DMS79 treated with DMSO at 0.1 percent for 48 hours (cell line): ENCODE results near the gene CLEC4F.
"Not testable (repeated sequence)": the region's sequence is repeated elsewhere in the genome, so short reads cannot be mapped to it uniquely, and the experiment has no call there.

Experiments
- DNase-seq: peaks from one replicate; lab custom pipeline; 2025; lab: John Stamatoyannopoulos, UW

CLEC4F gene

DNA sequence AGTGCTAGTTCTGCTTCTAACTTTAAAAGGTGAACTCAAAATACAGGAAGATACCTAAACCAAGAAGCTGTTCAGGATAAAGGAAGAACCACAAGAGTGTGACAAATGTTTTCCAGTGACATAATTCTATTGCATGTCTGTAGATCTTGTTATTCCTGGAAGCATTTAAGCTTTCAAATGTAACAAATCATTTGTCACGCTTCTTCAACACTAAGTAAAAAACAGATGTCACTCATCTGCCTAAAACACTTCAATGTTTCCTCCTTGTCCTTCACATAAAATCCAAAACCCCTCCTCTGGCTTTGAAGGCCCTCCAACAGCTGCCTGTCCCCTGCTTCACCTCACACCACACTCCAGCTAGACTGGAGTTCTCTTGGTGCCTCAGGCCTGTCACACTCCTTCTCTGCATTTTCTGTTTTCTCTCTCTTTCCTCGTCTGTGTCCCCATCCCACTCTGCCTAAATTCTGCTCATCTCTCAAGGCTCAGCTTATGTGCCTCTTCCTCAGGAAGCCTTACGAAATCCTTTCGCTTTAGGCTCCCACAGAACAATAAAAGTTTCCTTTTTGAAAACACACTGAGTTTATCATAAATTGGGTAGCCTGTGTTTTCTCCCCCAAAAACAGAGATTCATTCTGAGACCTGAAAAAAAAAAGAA lies 6.4 kb upstream of the CLEC4F start:
- DNase-seq, result no peak

DNA sequence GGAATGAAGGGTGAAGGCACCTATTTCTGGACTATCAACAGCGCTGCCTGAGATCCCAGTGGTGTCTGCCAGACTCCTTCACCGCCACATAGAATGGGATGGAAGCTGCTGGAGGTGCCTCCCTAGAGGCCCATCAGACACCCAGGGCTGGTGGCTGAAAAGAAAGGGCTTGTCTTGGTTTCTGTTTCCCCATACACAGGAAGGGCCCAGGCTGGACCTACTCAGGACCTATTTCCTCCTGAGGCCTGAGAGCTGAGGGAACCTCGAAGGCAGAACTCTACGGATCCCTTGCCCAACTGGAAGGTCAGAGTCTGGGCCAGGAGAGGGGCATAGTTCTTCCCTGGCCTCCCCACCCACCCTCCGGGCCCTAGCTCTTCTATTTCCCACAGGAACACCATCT lies 2.9 kb upstream of the CLEC4F start:
- DNase-seq, result no peak

DNA sequence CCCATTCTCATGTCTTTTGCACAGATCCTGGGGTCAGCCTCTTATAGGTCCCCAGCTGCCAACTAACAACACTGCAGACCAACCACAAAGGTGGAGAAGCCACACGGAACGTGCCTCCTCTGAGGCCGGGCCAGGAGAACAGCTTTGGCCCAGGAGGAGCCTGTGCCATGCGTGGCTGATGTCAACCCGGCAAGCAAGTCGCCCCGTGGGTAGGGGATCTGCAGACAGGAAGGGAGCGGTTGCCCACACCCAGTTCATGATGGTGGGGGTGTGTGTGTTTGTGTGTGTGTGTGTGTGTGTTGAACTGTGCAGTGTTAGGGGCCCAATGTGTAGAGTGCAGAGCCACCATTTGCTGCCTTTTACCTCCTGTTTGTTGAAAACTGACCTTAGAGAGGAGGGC lies 2.4 kb upstream of the CLEC4F start:
- no peak for DNase-seq

DNA sequence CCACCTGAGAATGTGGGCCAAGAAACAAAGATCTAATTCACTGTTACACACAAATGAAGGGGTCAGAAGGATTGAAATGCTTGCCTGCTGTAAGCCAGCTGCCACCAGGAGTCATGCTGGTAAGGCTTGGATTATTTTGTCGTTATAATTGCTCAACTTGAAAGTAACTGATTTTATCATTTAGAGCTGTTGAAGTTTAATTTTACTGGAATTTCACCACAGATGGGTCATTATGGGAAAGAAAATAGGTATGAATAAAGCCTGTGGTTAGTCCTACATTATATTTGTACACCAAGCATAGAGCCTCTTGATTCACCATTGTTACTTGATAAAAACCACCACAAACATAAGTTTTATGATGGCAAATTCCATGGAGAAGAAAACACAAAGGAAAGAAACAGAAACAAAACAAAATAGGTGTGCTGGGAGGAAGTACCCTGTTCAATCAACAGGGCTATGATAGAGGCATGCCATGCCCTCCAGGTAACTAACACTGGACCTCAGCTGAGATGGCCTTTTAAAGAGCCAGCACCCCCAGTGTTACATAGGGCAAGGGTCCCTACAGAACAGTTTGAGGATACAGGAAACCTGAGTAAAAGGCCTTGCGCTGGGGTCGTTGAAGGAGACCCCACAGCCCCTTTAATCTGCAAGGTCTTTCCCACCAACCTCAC lies 3.0 kb downstream of the CLEC4F start:
- DNase-seq, result no peak

DNA sequence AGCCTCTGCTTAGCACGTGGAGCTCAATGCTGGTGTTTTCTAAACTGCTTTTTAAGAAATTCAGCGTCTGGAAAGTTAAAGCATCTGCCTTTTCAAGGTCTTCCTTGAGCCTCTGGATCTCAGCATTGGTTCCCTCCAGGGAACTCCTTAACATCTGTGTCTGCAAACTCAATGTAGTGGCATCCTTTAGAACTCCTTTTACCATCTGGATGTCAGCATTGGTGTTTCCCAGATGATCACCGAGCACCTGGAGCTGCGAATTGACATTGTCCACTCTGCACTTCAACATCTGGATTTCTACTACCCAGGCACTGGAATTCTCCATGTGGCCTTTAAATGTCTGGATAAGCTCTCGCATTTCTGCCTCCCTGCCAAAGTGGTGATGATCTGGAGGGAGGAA lies 3.7 kb downstream of the CLEC4F start:
- no peak for DNase-seq

DNA sequence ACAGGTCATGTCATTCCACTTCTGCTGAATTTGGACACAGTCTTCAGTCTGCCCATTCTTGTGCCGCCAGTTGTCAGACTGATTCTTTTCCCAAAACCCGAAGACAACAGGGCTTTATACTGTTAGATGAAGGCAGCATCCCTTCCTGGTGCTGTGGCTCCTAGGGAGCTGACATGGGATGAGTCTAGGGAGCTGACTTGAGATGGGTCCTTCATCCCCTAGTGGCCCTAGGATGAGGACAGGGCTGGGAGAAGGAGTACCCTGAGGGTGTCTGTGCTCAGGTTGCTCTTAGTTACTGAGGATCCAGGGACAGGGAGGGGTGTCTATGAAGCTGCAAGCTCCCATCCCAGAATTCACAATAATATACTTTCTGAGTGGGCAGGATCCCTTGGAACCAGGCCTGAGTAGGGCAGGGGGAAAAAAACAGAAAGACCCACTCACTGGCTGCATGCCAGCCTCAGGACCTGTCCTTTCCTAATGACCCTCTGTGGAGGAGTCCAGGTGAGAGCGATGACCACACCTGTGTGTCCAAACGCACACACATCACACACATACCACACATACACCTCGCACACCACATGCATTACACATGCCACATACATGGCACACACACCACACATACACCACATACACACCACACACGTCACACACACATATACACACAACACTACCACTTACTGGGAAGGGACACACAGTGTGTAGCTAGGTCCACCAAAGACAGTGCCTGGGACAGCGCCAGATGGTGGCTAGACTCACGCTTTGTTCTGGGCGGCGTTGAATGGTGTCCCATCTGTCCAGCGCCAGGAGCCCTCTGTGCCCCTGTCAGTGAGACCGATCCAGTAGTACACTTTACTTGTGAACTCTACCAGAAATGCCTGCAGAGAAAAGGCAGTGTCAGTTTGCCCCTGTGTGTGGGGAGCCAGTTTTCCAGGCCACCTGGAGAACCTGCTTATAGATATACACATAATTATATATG lies 11.1 kb downstream of the CLEC4F start:
- no peak for DNase-seq

DNA sequence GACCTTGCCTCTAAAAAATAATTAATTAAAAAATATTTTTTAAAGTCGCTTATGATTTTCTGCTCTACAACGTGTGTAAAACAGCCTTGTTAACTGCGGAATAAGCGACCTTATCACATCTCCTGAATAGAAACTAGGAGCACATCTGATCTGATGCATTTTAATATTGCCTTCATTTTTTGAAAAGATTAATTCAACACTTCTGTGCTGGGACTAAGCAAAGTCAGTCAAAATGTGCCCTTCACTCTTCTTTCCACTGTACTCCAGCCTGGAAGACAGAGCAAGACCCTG lies 12.6 kb downstream of the CLEC4F start:
- DNase-seq, result no peak

DNA sequence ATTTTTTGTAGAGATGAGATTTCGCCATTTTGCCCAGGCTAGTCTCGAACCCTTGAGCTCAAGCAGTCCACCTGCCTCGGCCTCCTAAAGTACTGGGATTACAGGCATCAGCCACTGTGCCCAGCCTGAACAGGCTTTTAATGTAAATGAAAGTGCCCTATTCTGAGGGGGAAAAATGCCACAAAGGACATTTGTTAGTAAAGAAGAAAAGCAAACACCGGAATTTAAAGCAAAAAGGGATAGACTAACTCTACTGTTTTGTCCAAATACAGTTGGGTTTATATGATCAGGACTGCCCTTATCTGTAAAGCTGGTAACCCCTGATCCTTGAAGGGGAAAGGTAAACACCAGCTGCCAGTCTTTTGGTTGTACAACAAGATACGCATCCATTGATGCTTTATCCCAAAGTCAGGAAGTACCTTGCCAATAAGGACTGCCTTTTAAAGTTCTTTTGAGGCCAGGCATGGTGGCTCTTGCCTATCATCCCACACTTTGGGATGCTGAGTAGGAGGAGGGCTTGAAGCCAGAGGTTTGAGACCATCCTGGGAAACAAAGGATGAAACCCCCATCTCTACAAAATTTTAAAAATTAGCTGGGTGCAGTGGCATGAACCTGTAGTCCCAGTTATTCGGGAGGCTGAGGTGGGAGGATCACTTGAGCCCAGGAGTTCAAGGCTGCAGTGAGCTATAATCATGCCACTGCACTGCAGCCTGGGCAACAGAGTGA lies 13.1 kb downstream of the CLEC4F start:
- no peak for DNase-seq

DNA sequence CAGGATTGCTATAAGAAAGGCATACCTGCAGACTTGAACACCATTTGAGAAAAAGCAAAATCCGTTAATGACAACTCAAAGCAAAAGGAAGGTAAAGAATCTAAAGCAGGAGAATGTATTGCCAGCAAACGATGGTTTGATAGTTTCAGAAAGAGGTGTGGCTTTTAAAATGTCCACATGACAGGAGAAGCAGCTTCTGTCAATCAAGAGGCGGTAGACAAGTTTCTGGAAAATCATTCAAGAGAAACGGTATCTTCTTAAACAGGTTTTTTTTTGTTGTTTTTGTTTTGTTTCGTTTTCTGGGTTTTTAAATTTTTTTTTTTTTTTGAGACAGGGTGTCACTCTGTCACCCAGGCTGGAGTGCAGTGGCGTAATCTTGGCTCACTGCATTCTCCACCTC lies 13.8 kb downstream of the CLEC4F start:
- no peak for DNase-seq

DNA sequence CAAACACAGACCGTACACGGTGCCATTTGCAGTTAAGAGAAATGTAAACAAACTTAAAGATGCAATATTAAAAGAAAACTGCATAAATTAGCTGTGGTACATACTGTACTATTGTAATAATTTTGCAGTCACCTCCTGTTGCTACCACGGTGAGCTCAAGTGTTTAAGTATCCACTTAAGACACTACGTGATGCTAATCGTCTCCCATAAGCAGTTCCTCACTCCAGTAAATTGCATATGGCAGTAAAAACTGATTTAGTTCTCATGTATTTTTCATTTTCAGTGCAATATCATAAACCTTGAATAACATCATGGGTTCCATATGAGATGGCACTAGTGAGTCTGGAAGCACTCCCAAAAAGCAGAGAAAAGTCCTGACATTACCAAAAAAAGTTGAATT lies 14.4 kb downstream of the CLEC4F start:
- DNase-seq, result peak; percentile 67

DNA sequence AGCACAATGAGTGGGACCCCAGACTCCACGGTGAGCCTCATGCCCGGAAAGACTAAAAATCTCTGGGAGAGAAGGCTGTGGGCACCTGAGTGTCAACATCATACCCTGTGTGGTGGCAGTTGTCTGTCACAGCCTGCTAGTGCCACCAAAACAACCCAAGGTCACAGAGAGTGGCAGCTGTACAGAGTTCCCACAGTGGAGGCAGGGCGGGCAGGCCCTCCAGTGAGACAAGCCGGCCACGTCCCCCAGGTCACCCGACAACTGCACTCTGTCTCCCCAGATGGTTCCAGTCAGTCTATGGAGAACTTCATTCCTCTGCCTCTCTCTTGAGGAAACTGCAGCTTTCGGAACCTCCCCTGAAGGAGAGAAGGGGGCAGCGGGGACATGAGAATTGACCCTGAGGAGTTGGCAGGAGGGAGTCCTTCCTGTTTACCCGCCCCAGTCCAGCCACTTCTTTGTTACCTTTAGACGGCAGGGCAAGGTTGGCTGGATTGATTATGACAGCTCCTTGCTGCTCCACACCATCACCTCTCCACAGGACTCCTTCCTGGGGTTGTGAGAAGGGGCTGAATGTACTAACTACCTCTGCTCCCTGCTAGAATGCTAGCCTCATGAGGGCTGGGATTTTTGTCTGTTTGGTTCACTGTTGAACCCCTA lies 18.7 kb downstream of the CLEC4F start:
- DNase-seq, result no peak

DNA sequence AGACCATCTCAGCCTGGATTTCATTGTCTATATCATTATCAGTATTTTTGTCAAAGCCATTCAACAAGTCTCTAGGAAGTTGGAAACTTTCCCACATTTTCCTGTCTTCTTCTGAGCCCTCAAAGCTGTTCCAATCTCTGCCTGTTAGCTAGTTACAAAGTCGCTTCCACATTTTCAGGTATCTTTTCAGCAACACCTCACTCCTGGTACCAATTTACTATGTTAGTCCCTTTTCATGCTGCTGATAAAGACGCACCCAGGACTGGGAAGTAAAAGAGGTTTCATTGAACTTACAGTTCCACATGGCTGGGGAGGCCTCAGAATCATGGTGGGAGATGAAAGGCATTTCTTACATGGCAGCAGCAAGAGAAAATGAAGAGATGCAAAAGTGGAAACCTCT lies 20.7 kb downstream of the CLEC4F start:
- DNase-seq, result no peak

DNA sequence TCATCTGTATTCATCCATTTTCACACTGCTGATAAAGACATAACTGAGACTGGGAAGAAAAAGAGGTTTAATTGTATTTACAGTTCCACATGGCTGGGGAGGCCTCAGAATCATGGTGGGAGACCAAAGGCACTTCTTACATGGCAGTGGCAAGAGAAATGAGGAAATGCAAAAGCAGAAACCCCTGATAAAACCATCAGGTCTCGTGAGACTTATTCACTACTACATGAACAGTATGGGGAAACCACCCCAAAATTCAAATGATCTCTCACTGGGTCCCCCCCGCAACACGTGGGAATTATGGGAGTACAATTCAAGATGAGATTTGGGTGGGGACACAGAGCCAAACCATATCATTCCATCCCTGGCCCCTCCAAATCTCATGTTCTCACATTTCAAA lies 22.4 kb downstream of the CLEC4F start:
- DNase-seq, result not testable (repeated sequence)

DNA sequence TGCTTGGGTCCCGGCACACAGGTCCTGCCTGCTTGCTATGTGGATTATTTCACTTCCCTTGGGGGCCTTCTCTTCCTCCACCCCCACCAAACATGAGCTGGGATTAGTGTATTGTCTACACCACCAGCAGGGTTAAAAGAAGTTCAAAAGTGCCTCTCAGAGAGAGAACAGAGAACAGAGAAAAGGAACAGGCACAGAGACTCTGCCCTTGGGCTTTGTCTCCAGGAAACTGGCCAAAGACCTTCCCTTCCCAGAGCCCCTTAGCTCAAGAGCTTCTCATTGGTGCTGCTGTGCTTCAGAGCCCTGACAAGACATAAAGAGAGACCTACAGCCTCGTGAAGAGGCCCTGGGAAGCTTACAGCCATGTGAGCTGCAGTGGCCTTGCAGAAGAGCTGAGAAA lies 22.9 kb downstream of the CLEC4F start:
- no peak for DNase-seq

DNA sequence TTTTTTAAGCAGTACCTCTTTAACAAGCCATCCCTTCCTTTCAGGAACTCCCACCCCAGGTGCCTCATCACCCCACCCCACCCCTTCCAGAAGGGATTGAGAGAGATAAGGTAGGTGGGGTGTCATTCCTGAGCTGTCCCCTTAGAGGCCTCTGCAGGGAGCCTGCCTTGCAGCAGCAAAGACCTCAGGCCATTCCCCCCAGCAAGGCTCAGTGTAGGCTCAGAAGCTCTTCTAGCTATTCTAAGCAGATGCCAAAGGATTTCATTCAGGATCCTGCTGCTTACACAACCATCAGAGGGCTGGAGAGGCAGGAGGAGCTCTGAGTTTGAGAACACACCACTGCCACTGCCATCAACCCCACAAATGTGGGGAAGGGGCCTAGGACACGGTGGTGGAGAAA lies 24.1 kb downstream of the CLEC4F start:
- no peak for DNase-seq

DNA sequence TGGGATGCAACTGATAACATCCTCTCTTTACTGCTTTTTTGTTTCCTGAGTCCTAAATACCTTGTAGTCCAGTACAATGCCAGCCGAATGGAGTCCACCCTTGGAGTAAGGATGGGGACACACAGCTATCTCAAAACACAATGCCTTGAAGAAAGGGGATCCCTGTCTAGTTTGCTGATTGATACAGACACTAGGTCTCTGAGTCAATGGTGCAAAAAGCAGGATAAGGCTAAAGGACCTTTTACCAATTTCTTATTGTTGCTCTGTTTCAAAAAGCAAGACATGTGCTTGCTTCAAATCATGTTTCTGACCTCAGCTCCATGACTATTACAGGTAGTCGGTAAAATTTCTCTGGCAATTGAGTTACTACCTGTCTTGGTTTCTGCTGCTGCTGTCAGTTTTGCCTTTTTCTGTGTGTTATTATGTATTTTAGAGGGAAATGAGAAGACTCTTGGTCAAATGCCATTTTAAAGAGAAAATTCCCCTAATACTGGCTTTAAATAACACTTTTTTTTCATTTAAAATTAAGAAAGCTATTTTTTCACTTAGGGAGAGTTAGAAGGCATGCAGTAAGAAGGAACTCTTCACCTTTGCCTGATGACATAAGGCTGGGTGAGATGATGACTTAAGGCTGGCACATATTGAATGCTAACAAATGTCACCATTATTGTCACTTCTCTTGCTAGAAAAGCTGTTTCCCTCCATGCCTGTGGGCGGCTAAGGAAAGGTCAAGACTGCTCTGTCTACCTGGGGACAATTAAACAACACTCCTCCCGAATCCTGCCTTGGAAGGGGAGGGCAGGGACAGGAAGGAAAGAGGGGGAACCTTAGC lies 25.0 kb downstream of the CLEC4F start:
- no peak for DNase-seq

DNA sequence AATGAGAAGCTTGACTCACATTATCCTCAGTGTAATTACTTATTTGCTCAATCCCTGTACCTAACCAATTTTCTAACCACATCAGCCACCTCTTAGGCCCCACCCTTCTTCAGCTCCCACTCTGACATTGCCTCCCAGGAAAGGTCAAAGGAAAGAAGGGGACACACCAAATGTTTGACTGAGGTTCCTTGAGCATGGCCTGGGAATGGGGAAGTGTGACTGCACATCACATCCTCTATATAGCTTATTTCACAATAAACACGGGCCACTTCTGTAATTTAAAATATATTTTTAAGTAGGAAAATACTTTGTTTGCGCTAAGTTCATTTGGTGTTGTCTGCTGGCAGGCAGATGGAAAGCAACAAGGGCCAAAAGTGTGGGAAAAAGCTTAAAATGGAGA lies 26.9 kb downstream of the CLEC4F start:
- no peak for DNase-seq

DNA sequence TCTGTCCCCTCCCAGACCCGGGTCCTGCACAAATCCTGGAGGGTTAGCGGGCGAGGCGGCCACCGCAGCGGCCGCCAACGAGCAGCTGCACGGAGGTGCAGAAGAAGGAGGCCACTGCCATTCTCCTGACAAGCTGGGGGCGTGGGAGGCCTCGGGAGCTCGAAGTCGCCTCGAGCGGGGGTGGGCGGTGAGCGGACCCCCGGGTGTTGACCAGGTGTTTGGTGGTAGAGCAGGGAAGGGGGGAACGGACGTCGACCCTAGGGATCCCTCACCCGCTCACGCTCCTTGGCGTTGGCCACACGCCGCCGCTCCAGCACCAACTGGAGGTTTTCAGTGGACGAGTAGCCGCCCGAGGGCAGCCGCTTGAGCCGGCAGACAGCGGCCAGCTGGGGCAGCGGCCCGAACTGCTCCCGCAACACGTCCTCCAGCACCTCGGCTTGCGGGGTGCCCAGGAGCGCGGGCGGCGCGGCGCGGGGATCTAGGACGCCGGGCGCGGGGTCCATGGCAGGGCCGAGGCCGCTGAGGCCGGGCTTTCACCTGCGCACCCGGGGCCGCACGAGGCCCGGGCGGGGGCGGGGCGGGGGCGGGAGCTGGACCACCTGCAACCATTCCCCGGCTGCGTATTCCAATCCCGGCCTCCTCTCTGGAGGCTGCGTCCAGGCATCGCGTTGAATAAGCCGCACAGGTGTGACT lies 30.1 kb downstream of the CLEC4F start, which contains the start of gene FIGLA:
Gene FIGLA (minus strand): TSS at position 508 of the 693 bp plus-strand sequence. CDS start 5 bp downstream, at position 503.
- DNase-seq, result no peak

DNA sequence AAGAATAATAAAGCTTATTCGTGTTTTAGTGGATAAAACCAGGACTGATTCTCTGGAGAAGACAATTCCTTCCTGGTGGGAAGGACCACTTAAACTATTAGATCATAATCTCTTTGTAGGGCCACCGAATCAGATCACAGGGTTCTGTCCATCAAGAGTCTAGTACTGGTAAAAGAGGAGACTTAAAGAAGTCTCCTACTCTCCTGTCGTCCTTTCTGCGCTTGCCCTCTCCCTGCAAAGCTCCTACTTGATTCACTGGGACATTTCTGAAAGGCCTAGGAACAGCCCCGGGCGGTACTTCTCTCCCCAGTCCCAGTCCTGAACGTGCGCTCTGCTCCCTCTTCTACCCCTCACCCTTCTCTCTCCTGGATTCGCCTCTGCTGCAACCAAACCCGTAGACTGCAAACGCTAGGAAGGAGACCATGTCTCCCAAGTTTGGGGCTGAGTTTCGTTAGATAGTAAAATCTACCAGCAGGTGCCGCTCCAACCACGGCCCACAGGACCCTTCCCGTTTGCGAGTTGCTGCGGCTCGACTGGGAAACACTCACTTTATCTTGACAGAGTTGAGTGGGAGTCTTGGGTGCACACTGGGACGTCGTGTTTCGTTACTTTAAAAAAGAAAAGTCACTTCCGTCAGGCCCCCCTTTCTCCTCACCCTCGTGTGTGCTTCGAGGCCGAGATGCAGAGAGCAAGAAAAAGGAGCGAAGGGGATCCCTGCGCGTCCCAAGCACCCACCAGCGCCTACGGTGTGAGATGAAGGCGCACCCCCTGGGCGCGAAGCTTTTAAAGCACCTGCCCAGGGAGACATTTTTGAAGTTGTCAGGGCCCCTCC lies 30.9 kb downstream of the CLEC4F start:
- DNase-seq, result peak; percentile 56
